Measurements from ENCODE around the gene BORA. TPM values are rescaled to one million over a fixed set of nuclear protein-coding genes. Genes with fewer than 3 reads are reported as not detected.
A peak's percentile ranks its signal among the peaks of the same experiment; 100 is the strongest.

BORA gene
- total and polyA plus RNA-seq, 10 of the 15 experiments (the other 5 are each of a cell fraction or from before 2014, with no cell fraction given) = 15.1 to 38.7 (median 23.2) TPM

DNA sequence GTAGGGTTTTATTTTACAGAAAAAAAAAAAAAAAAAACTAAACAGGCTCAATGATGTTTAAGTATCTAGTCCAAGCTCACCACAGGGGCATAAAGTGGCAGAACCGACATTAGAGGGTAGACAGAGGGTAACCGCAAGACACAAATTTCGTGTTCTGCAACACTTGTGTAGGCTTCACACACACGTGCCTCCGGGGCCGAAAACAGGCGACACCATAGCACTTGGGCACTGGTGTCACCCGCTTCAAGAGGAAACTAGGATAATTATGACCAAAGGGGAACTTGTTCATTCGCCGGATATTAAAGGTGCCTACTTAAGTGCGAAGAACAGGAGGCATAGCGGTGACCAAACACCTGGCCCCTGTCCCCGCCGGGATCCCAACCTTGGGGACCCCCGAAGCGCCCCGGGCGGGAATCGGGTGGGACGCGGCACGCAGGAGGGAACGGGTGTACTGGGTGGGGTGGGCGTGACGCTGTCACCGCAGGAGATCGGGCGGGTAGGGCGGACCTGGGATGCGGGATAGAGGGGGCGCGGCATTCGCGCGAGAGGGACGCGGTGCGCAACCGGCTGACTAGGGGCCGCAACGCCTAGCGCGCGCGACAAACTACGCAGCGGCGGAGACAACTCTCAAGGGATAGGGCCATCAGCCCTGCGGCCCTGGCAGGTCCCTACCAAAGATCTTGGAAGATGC is 852 bp upstream of the BORA start (continued):
- TF ChIP-seq, protein P1, sequence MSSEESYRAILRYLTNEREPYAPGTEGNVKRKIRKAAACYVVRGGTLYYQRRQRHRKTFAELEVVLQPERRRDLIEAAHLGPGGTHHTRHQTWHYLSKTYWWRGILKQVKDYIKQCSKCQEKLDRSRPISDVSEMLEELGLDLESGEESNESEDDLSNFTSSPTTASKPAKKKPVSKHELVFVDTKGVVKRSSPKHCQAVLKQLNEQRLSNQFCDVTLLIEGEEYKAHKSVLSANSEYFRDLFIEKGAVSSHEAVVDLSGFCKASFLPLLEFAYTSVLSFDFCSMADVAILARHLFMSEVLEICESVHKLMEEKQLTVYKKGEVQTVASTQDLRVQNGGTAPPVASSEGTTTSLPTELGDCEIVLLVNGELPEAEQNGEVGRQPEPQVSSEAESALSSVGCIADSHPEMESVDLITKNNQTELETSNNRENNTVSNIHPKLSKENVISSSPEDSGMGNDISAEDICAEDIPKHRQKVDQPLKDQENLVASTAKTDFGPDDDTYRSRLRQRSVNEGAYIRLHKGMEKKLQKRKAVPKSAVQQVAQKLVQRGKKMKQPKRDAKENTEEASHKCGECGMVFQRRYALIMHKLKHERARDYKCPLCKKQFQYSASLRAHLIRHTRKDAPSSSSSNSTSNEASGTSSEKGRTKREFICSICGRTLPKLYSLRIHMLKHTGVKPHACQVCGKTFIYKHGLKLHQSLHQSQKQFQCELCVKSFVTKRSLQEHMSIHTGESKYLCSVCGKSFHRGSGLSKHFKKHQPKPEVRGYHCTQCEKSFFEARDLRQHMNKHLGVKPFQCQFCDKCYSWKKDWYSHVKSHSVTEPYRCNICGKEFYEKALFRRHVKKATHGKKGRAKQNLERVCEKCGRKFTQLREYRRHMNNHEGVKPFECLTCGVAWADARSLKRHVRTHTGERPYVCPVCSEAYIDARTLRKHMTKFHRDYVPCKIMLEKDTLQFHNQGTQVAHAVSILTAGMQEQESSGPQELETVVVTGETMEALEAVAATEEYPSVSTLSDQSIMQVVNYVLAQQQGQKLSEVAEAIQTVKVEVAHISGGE (CRISPR knock-in tag; IDR thresholded peaks at IDR 0.05) = no peak
- TF ChIP-seq ZNF384 (IDR thresholded peaks at IDR 0.05; ENCODE audit: borderline replicate concordance, low read depth, low read length) = no peak
- no peak for TF ChIP-seq JUNB (IDR thresholded peaks at IDR 0.05)
- no peak for TF ChIP-seq ZBED1 (IDR thresholded peaks at IDR 0.05; ENCODE audit: borderline replicate concordance)
- TF ChIP-seq TBL1XR1 (IDR thresholded peaks at IDR 0.05; ENCODE audit: low read depth, low read length) = no peak
- peak; percentile 32 for TF ChIP-seq MEF2B (IDR thresholded peaks at IDR 0.05; ENCODE audit: partially characterized antibody, poor library complexity, severe bottlenecking)
- no peak for TF ChIP-seq FOS (IDR thresholded peaks at IDR 0.05; ENCODE audit: borderline replicate concordance, extremely low read depth, insufficient read length)
- TF ChIP-seq GABPA (IDR thresholded peaks at IDR 0.05; ENCODE audit: low read depth) = no peak
- TF ChIP-seq WRNIP1 (IDR thresholded peaks at IDR 0.05; ENCODE audit: borderline replicate concordance, low read depth, low read length) = no peak
- no peak for TF ChIP-seq ZSCAN29 (IDR thresholded peaks at IDR 0.05)
- TF ChIP-seq, protein P2, sequence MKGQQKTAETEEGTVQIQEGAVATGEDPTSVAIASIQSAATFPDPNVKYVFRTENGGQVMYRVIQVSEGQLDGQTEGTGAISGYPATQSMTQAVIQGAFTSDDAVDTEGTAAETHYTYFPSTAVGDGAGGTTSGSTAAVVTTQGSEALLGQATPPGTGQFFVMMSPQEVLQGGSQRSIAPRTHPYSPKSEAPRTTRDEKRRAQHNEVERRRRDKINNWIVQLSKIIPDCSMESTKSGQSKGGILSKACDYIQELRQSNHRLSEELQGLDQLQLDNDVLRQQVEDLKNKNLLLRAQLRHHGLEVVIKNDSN (IDR thresholded peaks at IDR 0.05; ENCODE audit: borderline replicate concordance, extremely low read length, insufficient read depth, low read depth, low read length) = no peak
- TF ChIP-seq IKZF2 (IDR thresholded peaks at IDR 0.05) = peak; percentile 45 to 53; a peak in 3 of 4 replicates
- no peak for TF ChIP-seq RAD21 (IDR thresholded peaks at IDR 0.05; ENCODE audit: insufficient read depth, low read depth, low read length)
- TF ChIP-seq HDGF (IDR thresholded peaks at IDR 0.05) = no peak
- TF ChIP-seq, protein P3, sequence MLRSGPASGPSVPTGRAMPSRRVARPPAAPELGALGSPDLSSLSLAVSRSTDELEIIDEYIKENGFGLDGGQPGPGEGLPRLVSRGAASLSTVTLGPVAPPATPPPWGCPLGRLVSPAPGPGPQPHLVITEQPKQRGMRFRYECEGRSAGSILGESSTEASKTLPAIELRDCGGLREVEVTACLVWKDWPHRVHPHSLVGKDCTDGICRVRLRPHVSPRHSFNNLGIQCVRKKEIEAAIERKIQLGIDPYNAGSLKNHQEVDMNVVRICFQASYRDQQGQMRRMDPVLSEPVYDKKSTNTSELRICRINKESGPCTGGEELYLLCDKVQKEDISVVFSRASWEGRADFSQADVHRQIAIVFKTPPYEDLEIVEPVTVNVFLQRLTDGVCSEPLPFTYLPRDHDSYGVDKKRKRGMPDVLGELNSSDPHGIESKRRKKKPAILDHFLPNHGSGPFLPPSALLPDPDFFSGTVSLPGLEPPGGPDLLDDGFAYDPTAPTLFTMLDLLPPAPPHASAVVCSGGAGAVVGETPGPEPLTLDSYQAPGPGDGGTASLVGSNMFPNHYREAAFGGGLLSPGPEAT (IDR thresholded peaks at IDR 0.05; ENCODE audit: low read depth) = no peak
- TF ChIP-seq, protein P4, sequence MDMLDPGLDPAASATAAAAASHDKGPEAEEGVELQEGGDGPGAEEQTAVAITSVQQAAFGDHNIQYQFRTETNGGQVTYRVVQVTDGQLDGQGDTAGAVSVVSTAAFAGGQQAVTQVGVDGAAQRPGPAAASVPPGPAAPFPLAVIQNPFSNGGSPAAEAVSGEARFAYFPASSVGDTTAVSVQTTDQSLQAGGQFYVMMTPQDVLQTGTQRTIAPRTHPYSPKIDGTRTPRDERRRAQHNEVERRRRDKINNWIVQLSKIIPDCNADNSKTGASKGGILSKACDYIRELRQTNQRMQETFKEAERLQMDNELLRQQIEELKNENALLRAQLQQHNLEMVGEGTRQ (IDR thresholded peaks at IDR 0.05; ENCODE audit: borderline replicate concordance, low read depth, low read length) = no peak
- no peak for TF ChIP-seq BRCA1 (IDR thresholded peaks at IDR 0.05; ENCODE audit: low read depth, low read length)
- TF ChIP-seq SUPT20H (IDR thresholded peaks at IDR 0.05; ENCODE audit: borderline replicate concordance, control insufficient read depth, low read depth, low read length) = no peak
- no peak for TF ChIP-seq SMAD1 (IDR thresholded peaks at IDR 0.05; ENCODE audit: low read depth, partially characterized antibody)
- no peak for TF ChIP-seq SMAD5 (IDR thresholded peaks at IDR 0.05; ENCODE audit: low read depth)
- peak; percentile 63; the same call in 1 of the 2 replicates for TF ChIP-seq IKZF1 (conservative IDR thresholded peaks at IDR 0.05)
- TF ChIP-seq ZNF24 (IDR thresholded peaks at IDR 0.05) = no peak
- TF ChIP-seq STAT1 (conservative IDR thresholded peaks at IDR 0.05) = no peak
- no peak for TF ChIP-seq CHD2 (IDR thresholded peaks at IDR 0.05; ENCODE audit: borderline replicate concordance, low read depth, low read length)
